ENCODE results near the gene ELMO2.

ELMO2 gene

GRCh38 chr20:46354207-46354555 is 52.2 kb downstream of the ELMO2 start:
- no peak overlapping the region for H3K27ac ChIP-seq
- CTCF ChIA-PET = interaction anchor here (1.5 to 2.7 kb wide), 2 partner anchors 47 to 54 kb away, joined by 4 to 6 read pairs; no protein-coding TSS in a partner anchor
- POLR2A ChIA-PET (ENCODE audit: low non-redundant PET) = no interaction called here
- no peak for DNase-seq (ENCODE audit: low spot score)
- no peak for TF ChIP-seq CTCF (conservative IDR thresholded peaks at IDR 0.05; ENCODE audit: low read depth)

- no peak for TF ChIP-seq CTCF (conservative IDR thresholded peaks at IDR 0.05; ENCODE audit: low read depth)
- ChIA-PET CTCF (interaction anchor here (2.7 kb wide), 1 partner anchor 47 kb away, joined by 6 read pairs; no protein-coding TSS in a partner anchor), POLR2A (ENCODE audit: low non-redundant PET) (no interaction called here)
- DNase-seq (ENCODE audit: low spot score) = no peak
- H3K27ac ChIP-seq = no peak overlapping the region
Observed at GRCh38 chr20:46353500-46354206, 52.8 kb downstream of the ELMO2 start.

GRCh38 chr20:46352370-46352938 is 54.0 kb downstream of the ELMO2 start:
- no peak for TF ChIP-seq CTCF (conservative IDR thresholded peaks at IDR 0.05; ENCODE audit: low read depth)
- no peak for DNase-seq (ENCODE audit: low spot score)
- ChIA-PET POLR2A (ENCODE audit: low non-redundant PET) (no interaction called here), CTCF (interaction anchor here (2.7 kb wide), 1 partner anchor 45 kb away, joined by 6 read pairs; no protein-coding TSS in a partner anchor)
- H3K27ac ChIP-seq = no peak overlapping the region

GRCh38 chr20:46351357-46352058 is 54.9 kb downstream of the ELMO2 start:
- TF ChIP-seq CTCF (conservative IDR thresholded peaks at IDR 0.05; ENCODE audit: low read depth) = no peak
- CTCF ChIA-PET = interaction anchor here (2.7 kb wide), 1 partner anchor 45 kb away, joined by 6 read pairs; no protein-coding TSS in a partner anchor
- POLR2A ChIA-PET (ENCODE audit: low non-redundant PET) = no interaction called here
- H3K27ac ChIP-seq = peak overlapping the region; percentile 56
- no peak for DNase-seq (ENCODE audit: low spot score)

GRCh38 chr20:46350986-46351267 is 55.5 kb downstream of the ELMO2 start:
- ChIA-PET POLR2A (ENCODE audit: low non-redundant PET) (no interaction called here), CTCF (no interaction called here)
- DNase-seq (ENCODE audit: low spot score) = no peak
- no peak for TF ChIP-seq CTCF (conservative IDR thresholded peaks at IDR 0.05; ENCODE audit: low read depth)
- H3K27ac ChIP-seq = peak overlapping the region; percentile 56

GRCh38 chr20:46350201-46350985 is 56.0 kb downstream of the ELMO2 start:
- ChIA-PET POLR2A (ENCODE audit: low non-redundant PET) (no interaction called here), CTCF (interaction anchor here (0.6 to 5.0 kb wide), 3 partner anchors 16 to 217 kb away, joined by 3 to 93 read pairs (median 82); partner anchors contain the start of gene CDH22)
- H3K27ac ChIP-seq = peak overlapping the region; percentile 56
- no peak for TF ChIP-seq CTCF (conservative IDR thresholded peaks at IDR 0.05; ENCODE audit: low read depth)
- no peak for DNase-seq (ENCODE audit: low spot score)

Measured in RWPE1 (cell line).